ENCODE results near the gene INSYN2A.
A peak's percentile ranks its signal among the peaks of the same experiment; 100 is the strongest.

INSYN2A gene

DNA sequence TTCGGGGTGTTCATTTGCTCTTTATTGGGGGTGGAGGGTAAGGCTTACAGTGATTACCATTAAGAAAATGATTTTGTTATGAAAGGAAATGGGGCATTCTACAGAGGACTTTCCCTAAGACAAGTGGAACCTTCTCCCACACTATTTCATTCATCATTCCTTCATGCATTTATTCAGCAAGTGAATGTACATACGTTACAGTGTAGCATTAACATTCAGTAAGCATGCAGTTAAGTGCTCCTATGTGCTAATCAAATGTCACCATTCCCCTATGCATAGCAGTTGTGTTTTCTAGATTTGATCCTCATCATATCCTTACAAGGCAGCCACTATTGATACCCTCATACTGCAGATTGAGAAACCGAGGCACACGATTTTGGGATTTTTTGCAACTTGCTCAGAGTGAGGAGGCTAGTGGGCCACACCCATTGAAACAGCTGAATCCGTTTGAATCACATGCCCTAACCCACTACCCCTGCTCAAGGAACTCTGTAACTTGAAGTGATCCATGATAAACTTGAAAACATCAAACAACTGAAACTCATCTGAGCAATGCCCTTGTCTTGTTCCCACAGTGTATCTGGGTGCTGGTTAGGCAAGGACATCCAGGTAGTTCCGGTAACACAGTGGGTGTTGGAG is 16.7 kb downstream of the INSYN2A start:
- Histone ChIP-seq H3K9ac (ENCODE audit: low read depth in 1 of 2, low read length in 2 of 2) (no peak overlapping the region), H3K4me3 (ENCODE audit: low read length in 2 of 2) (no peak overlapping the region), H3K27me3 (ENCODE audit: control insufficient read depth in 2 of 2, insufficient read depth in 2 of 2, low read length in 2 of 2) (no peaks in the 10 kb centered on the region), H3K4me1 (ENCODE audit: control insufficient read depth in 2 of 2, insufficient read depth in 2 of 2, low read length in 2 of 2) (no peaks in the 10 kb centered on the region), H3K9me3 (ENCODE audit: control insufficient read depth in 2 of 2, low read length in 2 of 2) (no peaks in the 10 kb centered on the region), H3K36me3 (ENCODE audit: control insufficient read depth in 2 of 2, insufficient read depth in 2 of 2, low read length in 2 of 2) (peaks cover 0 to 6% of the 10 kb centered on the region in 2 donors), H3K27ac (ENCODE audit: low read depth in 2 of 2, low read length in 2 of 2) (no peak overlapping the region)

DNA sequence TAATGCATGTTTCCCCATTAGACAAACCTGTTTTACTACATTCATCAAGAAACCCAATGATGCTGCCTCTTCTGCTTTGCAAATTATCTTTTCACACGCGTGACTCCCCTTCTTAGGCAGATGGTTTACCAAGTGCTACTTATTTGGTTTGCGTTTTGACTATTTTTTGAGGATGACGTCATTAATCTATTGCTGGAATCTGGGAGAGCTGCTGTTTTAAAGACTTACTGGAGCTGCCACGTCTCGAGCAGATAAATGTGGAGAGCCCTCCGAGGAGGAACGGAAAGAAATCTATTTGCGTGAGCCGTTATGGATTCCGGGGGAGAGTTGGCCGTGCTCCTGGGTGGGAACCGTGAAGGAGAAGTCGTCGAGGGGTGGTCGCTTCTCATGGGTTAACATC is 19.7 kb downstream of the INSYN2A start:
- H3K36me3 ChIP-seq (ENCODE audit: control insufficient read depth in 2 of 2, insufficient read depth in 2 of 2, low read length in 2 of 2): peaks cover 0 to 6% of the 10 kb centered on the region in 2 donors
- no peak overlapping the region for H3K27ac ChIP-seq (ENCODE audit: low read depth in 2 of 2, low read length in 2 of 2)
- H3K27me3 ChIP-seq (ENCODE audit: control insufficient read depth in 2 of 2, insufficient read depth in 2 of 2, low read length in 2 of 2): no peaks in the 10 kb centered on the region
- no peaks in the 10 kb centered on the region for H3K9me3 ChIP-seq (ENCODE audit: control insufficient read depth in 2 of 2, low read length in 2 of 2)
- peaks cover 0 to 4% of the 10 kb centered on the region in 2 donors for H3K4me1 ChIP-seq (ENCODE audit: control insufficient read depth in 2 of 2, insufficient read depth in 2 of 2, low read length in 2 of 2)
- no peak overlapping the region for H3K9ac ChIP-seq (ENCODE audit: low read depth in 1 of 2, low read length in 2 of 2)
- H3K4me3 ChIP-seq (ENCODE audit: low read length in 2 of 2): no peak overlapping the region

- Histone ChIP-seq H3K9ac (ENCODE audit: low read depth in 1 of 2, low read length in 2 of 2) (no peak overlapping the region), H3K27me3 (ENCODE audit: control insufficient read depth in 2 of 2, insufficient read depth in 2 of 2, low read length in 2 of 2) (no peaks in the 10 kb centered on the region), H3K9me3 (ENCODE audit: control insufficient read depth in 2 of 2, low read length in 2 of 2) (no peaks in the 10 kb centered on the region), H3K36me3 (ENCODE audit: control insufficient read depth in 2 of 2, insufficient read depth in 2 of 2, low read length in 2 of 2) (peaks cover 0 to 6% of the 10 kb centered on the region in 2 donors), H3K4me3 (ENCODE audit: low read length in 2 of 2) (no peak overlapping the region), H3K4me1 (ENCODE audit: control insufficient read depth in 2 of 2, insufficient read depth in 2 of 2, low read length in 2 of 2) (peaks cover 0 to 4% of the 10 kb centered on the region in 2 donors), H3K27ac (ENCODE audit: low read depth in 2 of 2, low read length in 2 of 2) (no peak overlapping the region)
These were observed 20.9 kb downstream of the INSYN2A start for GRCh38 chr10:127175357-127176110.

GRCh38 chr10:127174866-127175265 is 21.5 kb downstream of the INSYN2A start:
- Histone ChIP-seq H3K36me3 (ENCODE audit: control insufficient read depth in 2 of 2, insufficient read depth in 2 of 2, low read length in 2 of 2) (peaks cover 0 to 4% of the 10 kb centered on the region in 2 donors), H3K9me3 (ENCODE audit: control insufficient read depth in 2 of 2, low read length in 2 of 2) (no peaks in the 10 kb centered on the region), H3K27me3 (ENCODE audit: control insufficient read depth in 2 of 2, insufficient read depth in 2 of 2, low read length in 2 of 2) (no peaks in the 10 kb centered on the region), H3K27ac (ENCODE audit: low read depth in 2 of 2, low read length in 2 of 2) (no peak overlapping the region), H3K4me3 (ENCODE audit: low read length in 2 of 2) (no peak overlapping the region), H3K4me1 (ENCODE audit: control insufficient read depth in 2 of 2, insufficient read depth in 2 of 2, low read length in 2 of 2) (peaks cover 0 to 4% of the 10 kb centered on the region in 2 donors), H3K9ac (ENCODE audit: low read depth in 1 of 2, low read length in 2 of 2) (no peak overlapping the region)

GRCh38 chr10:127168261-127168660 is 28.1 kb downstream of the INSYN2A start:
- Histone ChIP-seq H3K36me3 (ENCODE audit: control insufficient read depth in 2 of 2, insufficient read depth in 2 of 2, low read length in 2 of 2) (no peaks in the 10 kb centered on the region), H3K9me3 (ENCODE audit: control insufficient read depth in 2 of 2, low read length in 2 of 2) (no peaks in the 10 kb centered on the region), H3K4me3 (ENCODE audit: low read length in 2 of 2) (no peak overlapping the region), H3K9ac (ENCODE audit: low read depth in 1 of 2, low read length in 2 of 2) (no peak overlapping the region), H3K4me1 (ENCODE audit: control insufficient read depth in 2 of 2, insufficient read depth in 2 of 2, low read length in 2 of 2) (peaks cover 2% of the 10 kb centered on the region in 2 donors), H3K27me3 (ENCODE audit: control insufficient read depth in 2 of 2, insufficient read depth in 2 of 2, low read length in 2 of 2) (no peaks in the 10 kb centered on the region), H3K27ac (ENCODE audit: low read depth in 2 of 2, low read length in 2 of 2) (no peak overlapping the region)

DNA sequence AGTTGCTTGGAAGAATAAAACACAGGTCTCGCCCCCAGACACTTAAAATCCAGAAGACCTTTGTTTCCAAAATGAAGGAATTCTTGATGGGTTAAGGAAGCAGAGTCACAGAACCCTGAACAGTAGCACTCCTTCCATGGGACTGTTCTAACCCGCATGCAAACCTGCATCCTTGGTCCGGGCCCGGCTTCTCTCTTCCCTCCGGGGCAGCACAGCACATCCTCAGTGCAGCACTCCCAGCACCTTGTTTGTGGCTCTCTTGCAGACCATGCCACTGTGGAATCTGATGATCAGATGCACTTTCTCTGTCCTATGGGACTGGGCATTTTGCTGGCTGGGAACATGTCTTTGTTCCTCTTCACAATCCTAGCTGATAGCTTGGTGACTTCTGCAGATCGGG is 33.5 kb downstream of the INSYN2A start:
- Histone ChIP-seq H3K4me3 (ENCODE audit: low read length in 2 of 2) (no peak overlapping the region), H3K9ac (ENCODE audit: low read depth in 1 of 2, low read length in 2 of 2) (no peak overlapping the region), H3K4me1 (ENCODE audit: control insufficient read depth in 2 of 2, insufficient read depth in 2 of 2, low read length in 2 of 2) (peaks cover 2 to 7% of the 10 kb centered on the region in 2 donors), H3K9me3 (ENCODE audit: control insufficient read depth in 2 of 2, low read length in 2 of 2) (no peaks in the 10 kb centered on the region), H3K27me3 (ENCODE audit: control insufficient read depth in 2 of 2, insufficient read depth in 2 of 2, low read length in 2 of 2) (no peaks in the 10 kb centered on the region), H3K27ac (ENCODE audit: low read depth in 2 of 2, low read length in 2 of 2) (peak overlapping the region in 1 of 2 donors; percentile 18), H3K36me3 (ENCODE audit: control insufficient read depth in 2 of 2, insufficient read depth in 2 of 2, low read length in 2 of 2) (peaks cover 0 to 3% of the 10 kb centered on the region in 2 donors)

DNA sequence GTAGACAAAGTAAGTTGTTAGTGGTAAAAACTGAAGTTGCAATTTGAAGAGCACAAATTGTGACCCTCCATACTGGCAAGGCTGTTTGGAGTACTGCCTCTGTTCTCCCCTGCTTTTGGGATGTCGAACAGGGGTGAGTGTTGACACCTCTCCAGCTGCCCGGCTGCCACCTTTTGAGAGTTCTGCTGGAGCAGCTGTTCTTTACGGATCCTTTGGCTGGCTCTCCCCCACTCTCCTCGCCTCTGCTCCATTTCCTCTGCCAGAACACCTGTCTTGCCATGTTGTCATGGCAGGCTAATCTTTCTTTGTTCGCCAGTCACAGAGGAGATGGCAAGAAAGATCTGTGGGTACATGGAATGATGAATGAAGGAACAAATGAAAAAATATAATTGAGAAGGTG is 34.9 kb downstream of the INSYN2A start:
- Histone ChIP-seq H3K4me3 (ENCODE audit: low read length in 2 of 2) (no peak overlapping the region), H3K36me3 (ENCODE audit: control insufficient read depth in 2 of 2, insufficient read depth in 2 of 2, low read length in 2 of 2) (peaks cover 0 to 3% of the 10 kb centered on the region in 2 donors), H3K27me3 (ENCODE audit: control insufficient read depth in 2 of 2, insufficient read depth in 2 of 2, low read length in 2 of 2) (no peaks in the 10 kb centered on the region), H3K9ac (ENCODE audit: low read depth in 1 of 2, low read length in 2 of 2) (no peak overlapping the region), H3K27ac (ENCODE audit: low read depth in 2 of 2, low read length in 2 of 2) (no peak overlapping the region), H3K4me1 (ENCODE audit: control insufficient read depth in 2 of 2, insufficient read depth in 2 of 2, low read length in 2 of 2) (peaks cover 2 to 7% of the 10 kb centered on the region in 2 donors), H3K9me3 (ENCODE audit: control insufficient read depth in 2 of 2, low read length in 2 of 2) (no peaks in the 10 kb centered on the region)

DNA sequence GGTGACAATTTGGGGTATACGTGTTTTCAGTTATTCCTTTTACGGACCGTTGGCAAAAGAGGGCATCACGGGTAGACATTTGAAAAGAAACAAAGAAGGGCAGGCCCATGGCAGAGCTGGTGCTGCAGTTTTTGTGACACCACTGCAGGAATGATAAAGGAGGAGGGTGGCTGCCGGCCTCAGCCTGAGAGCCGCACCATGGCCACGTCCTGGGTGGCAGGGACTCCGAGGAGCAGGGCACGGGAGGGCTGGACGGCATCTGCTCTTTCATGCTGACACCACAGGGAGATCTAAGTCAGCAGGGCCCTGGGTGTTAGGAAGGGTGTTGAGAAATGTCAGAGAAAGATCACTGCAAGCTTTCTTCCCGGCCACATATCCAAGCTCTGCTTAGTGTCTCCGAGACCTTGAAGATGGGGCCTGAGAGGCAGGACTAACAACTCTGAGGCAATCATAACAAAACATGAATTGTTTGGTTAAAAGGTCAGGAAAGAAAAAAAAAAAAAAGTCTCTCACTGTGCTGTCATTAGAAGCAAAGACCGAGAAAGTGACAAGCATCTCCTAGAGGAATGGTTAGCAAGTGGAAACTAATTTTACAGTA is 36.6 kb downstream of the INSYN2A start:
- Histone ChIP-seq H3K4me3 (ENCODE audit: low read length in 2 of 2) (no peak overlapping the region), H3K36me3 (ENCODE audit: control insufficient read depth in 2 of 2, insufficient read depth in 2 of 2, low read length in 2 of 2) (peaks cover 0 to 3% of the 10 kb centered on the region in 2 donors), H3K9ac (ENCODE audit: low read depth in 1 of 2, low read length in 2 of 2) (no peak overlapping the region), H3K27me3 (ENCODE audit: control insufficient read depth in 2 of 2, insufficient read depth in 2 of 2, low read length in 2 of 2) (no peaks in the 10 kb centered on the region), H3K4me1 (ENCODE audit: control insufficient read depth in 2 of 2, insufficient read depth in 2 of 2, low read length in 2 of 2) (peaks cover 2 to 7% of the 10 kb centered on the region in 2 donors), H3K27ac (ENCODE audit: low read depth in 2 of 2, low read length in 2 of 2) (no peak overlapping the region), H3K9me3 (ENCODE audit: control insufficient read depth in 2 of 2, low read length in 2 of 2) (no peaks in the 10 kb centered on the region)

GRCh38 chr10:127158662-127159061 is 37.7 kb downstream of the INSYN2A start:
- H3K4me1 ChIP-seq (ENCODE audit: control insufficient read depth in 2 of 2, insufficient read depth in 2 of 2, low read length in 2 of 2): peaks cover 2 to 7% of the 10 kb centered on the region in 2 donors
- no peak overlapping the region for H3K27ac ChIP-seq (ENCODE audit: low read depth in 2 of 2, low read length in 2 of 2)
- H3K9ac ChIP-seq (ENCODE audit: low read depth in 1 of 2, low read length in 2 of 2): no peak overlapping the region
- H3K36me3 ChIP-seq (ENCODE audit: control insufficient read depth in 2 of 2, insufficient read depth in 2 of 2, low read length in 2 of 2): peaks cover 0 to 3% of the 10 kb centered on the region in 2 donors
- no peaks in the 10 kb centered on the region for H3K9me3 ChIP-seq (ENCODE audit: control insufficient read depth in 2 of 2, low read length in 2 of 2)
- H3K4me3 ChIP-seq (ENCODE audit: low read length in 2 of 2): no peak overlapping the region
- no peaks in the 10 kb centered on the region for H3K27me3 ChIP-seq (ENCODE audit: control insufficient read depth in 2 of 2, insufficient read depth in 2 of 2, low read length in 2 of 2)

DNA sequence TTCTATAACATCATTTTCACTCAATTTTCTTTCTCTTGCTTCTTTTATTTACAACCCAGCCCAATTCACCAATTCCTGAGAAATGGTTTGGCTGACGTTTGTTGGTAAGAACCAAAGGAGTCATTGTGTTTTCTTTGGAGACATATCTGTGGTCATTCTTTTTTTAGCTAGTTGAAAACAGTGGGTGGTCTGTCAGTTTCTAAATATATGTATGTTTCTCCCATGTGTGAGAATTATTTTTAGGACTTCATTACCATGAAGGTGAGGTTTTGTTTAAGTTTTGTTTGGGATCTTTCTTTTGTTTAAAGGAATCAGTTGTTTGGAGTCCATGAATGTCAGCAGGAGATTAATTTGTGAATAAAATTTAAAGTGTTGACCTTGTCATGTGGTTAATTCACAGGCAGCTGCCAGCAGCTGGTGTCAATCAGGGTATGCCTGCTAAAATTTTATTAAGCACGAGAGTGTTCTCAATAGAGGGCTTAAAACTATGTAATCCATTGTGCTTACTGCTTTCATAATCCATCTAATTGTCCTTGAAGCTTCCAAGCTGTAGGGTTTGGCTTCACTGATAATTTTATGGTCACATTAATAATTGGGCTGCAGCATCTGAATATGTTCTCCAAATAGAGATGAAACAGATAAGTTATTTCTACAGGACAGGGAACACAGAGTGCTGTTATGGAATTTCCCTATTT is 38.7 kb downstream of the INSYN2A start:
- Histone ChIP-seq H3K36me3 (ENCODE audit: control insufficient read depth in 2 of 2, insufficient read depth in 2 of 2, low read length in 2 of 2) (peaks cover 0 to 3% of the 10 kb centered on the region in 2 donors), H3K9ac (ENCODE audit: low read depth in 1 of 2, low read length in 2 of 2) (no peak overlapping the region), H3K4me1 (ENCODE audit: control insufficient read depth in 2 of 2, insufficient read depth in 2 of 2, low read length in 2 of 2) (no peaks in the 10 kb centered on the region), H3K9me3 (ENCODE audit: control insufficient read depth in 2 of 2, low read length in 2 of 2) (no peaks in the 10 kb centered on the region), H3K4me3 (ENCODE audit: low read length in 2 of 2) (no peak overlapping the region), H3K27ac (ENCODE audit: low read depth in 2 of 2, low read length in 2 of 2) (no peak overlapping the region), H3K27me3 (ENCODE audit: control insufficient read depth in 2 of 2, insufficient read depth in 2 of 2, low read length in 2 of 2) (no peaks in the 10 kb centered on the region)
